Measurements from ENCODE around the gene GAMT. TPM values are rescaled to one million over a fixed set of nuclear protein-coding genes. Genes with fewer than 3 reads are reported as not detected.

Gene GAMT
- total RNA-seq, 1 experiment from 2014 or later = 27.3 TPM

GRCh38 chr19:1360126-1360817 lies 41.1 kb downstream of the GAMT start:
- Histone ChIP-seq H2AFZ (no peak overlapping the region), H3K9me3 (ENCODE audit: insufficient read depth, low read depth) (no peaks in the 10 kb centered on the region), H3F3A (ENCODE audit: insufficient read depth, low read depth) (no peaks in the 10 kb centered on the region), H3K36me3 (ENCODE audit: low read depth) (no peaks in the 10 kb centered on the region), H3K4me1 (replicated peaks; ENCODE audit: insufficient read depth) (peaks cover 7% of the 10 kb centered on the region; the same call in 1 of the 2 replicates), H3K27ac (no peak overlapping the region), H3K4me3 (no peak overlapping the region), H3K4me2 (no peak overlapping the region), H3K79me2 (ENCODE audit: low read depth) (0 out of 2 replicates have a peak, but pooled peaks cover 3% of the 10 kb centered on the region), H3K27me3 (ENCODE audit: insufficient read depth, low read depth) (no peaks in the 10 kb centered on the region), H3K9me2 (ENCODE audit: insufficient read depth) (no peaks in the 10 kb centered on the region), H4K20me1 (ENCODE audit: insufficient read depth) (no peaks in the 10 kb centered on the region)
- no TSS peak for BruUV-seq (replicated peaks)
- TF ChIP-seq EZH2 (IDR thresholded peaks at IDR 0.05; ENCODE audit: low read depth) (no peak), CTCF (conservative IDR thresholded peaks at IDR 0.05) (no peak)
- ChIA-PET POLR2A (ENCODE audit: unreplicated experiment) (interaction anchor here (0.6 kb wide), 1 partner anchor 20 kb away, joined by 3 read pairs; no protein-coding TSS in a partner anchor), CTCF (interaction anchor here (0.6 kb wide), 1 partner anchor 87 kb away, joined by 3 read pairs; no protein-coding TSS in a partner anchor)
- no peak for DNase-seq
- intact Hi-C loops (cut with micrococcal nuclease; ENCODE audit: unreplicated experiment) = no loop called here

- H4K20me1 ChIP-seq (ENCODE audit: insufficient read depth) = no peaks in the 10 kb centered on the region
- H3K36me3 ChIP-seq (ENCODE audit: low read depth) = no peaks in the 10 kb centered on the region
- DNase-seq = no peak
- H2AFZ ChIP-seq = no peak overlapping the region
- ChIA-PET CTCF (no interaction called here), POLR2A (ENCODE audit: unreplicated experiment) (no interaction called here)
- intact Hi-C loops (cut with micrococcal nuclease; ENCODE audit: unreplicated experiment) = no loop called here
- no peak for TF ChIP-seq CTCF (conservative IDR thresholded peaks at IDR 0.05)
- TF ChIP-seq EZH2 (IDR thresholded peaks at IDR 0.05; ENCODE audit: low read depth) = no peak
- H3K4me1 ChIP-seq (replicated peaks; ENCODE audit: insufficient read depth) = peaks cover 7% of the 10 kb centered on the region; the same call in 1 of the 2 replicates
- no peaks in the 10 kb centered on the region for H3K9me2 ChIP-seq (ENCODE audit: insufficient read depth)
- H3K4me2 ChIP-seq = no peak overlapping the region
- no peak overlapping the region for H3K27ac ChIP-seq
- H3K9me3 ChIP-seq (ENCODE audit: insufficient read depth, low read depth) = no peaks in the 10 kb centered on the region
- H3K4me3 ChIP-seq = no peak overlapping the region
- 0 out of 2 replicates have a peak, but pooled peaks cover 3% of the 10 kb centered on the region for H3K79me2 ChIP-seq (ENCODE audit: low read depth)
- no peaks in the 10 kb centered on the region for H3K27me3 ChIP-seq (ENCODE audit: insufficient read depth, low read depth)
- BruUV-seq (replicated peaks) = no TSS peak
- H3F3A ChIP-seq (ENCODE audit: insufficient read depth, low read depth) = no peaks in the 10 kb centered on the region
Measured at GRCh38 chr19:1357531-1358109, 43.7 kb downstream of the GAMT start.

GRCh38 chr19:1356508-1356865 lies 44.9 kb downstream of the GAMT start:
- no TSS peak for BruUV-seq (replicated peaks)
- Histone ChIP-seq H3K79me2 (ENCODE audit: low read depth) (0 out of 2 replicates have a peak, but pooled peaks cover 3% of the 10 kb centered on the region), H2AFZ (no peak overlapping the region), H3K36me3 (ENCODE audit: low read depth) (no peaks in the 10 kb centered on the region), H3K4me2 (no peak overlapping the region), H3K4me1 (replicated peaks; ENCODE audit: insufficient read depth) (peaks cover 7% of the 10 kb centered on the region; the same call in 1 of the 2 replicates), H3F3A (ENCODE audit: insufficient read depth, low read depth) (peaks cover 3% of the 10 kb centered on the region; the same call in 1 of the 2 replicates), H3K9me3 (ENCODE audit: insufficient read depth, low read depth) (no peaks in the 10 kb centered on the region), H3K4me3 (no peak overlapping the region), H4K20me1 (ENCODE audit: insufficient read depth) (no peaks in the 10 kb centered on the region), H3K27me3 (ENCODE audit: insufficient read depth, low read depth) (no peaks in the 10 kb centered on the region), H3K9me2 (ENCODE audit: insufficient read depth) (no peaks in the 10 kb centered on the region), H3K27ac (no peak overlapping the region)
- CTCF ChIA-PET = interaction anchor here (0.6 kb wide), 1 partner anchor 12 kb away, joined by 7 read pairs; no protein-coding TSS in a partner anchor
- POLR2A ChIA-PET (ENCODE audit: unreplicated experiment) = no interaction called here
- intact Hi-C loops (cut with micrococcal nuclease; ENCODE audit: unreplicated experiment) = no loop called here
- TF ChIP-seq EZH2 (IDR thresholded peaks at IDR 0.05; ENCODE audit: low read depth) = no peak
- TF ChIP-seq CTCF (conservative IDR thresholded peaks at IDR 0.05) = no peak
- DNase-seq = no peak

Measured in PC-9 (cell line).